ENCODE results near the gene AP1G1.
A peak's percentile ranks its signal among the peaks of the same experiment; 100 is the strongest.
"Not testable (repeated sequence)": the region's sequence is repeated elsewhere in the genome, so short reads cannot be mapped to it uniquely, and the experiment has no call there.

The AP1G1 gene

GRCh38 chr16:71808593-71809459 lies at the start of gene AP1G1:
AP1G1 (minus strand) TSS chr16:71808834; CDS start chr16:71789479, 19,355 bp downstream.
- DNase-seq (ENCODE audit: low read depth): peak; percentile 79

- no peak for DNase-seq (ENCODE audit: low read depth)
Observed at GRCh38 chr16:71855937-71856662, 47.5 kb upstream of the AP1G1 start.

- no peak for DNase-seq (ENCODE audit: low read depth)
Observed at GRCh38 chr16:71854369-71854948, 45.8 kb upstream of the AP1G1 start.

GRCh38 chr16:71853413-71853812 lies 44.8 kb upstream of the AP1G1 start:
- DNase-seq (ENCODE audit: low read depth): no peak

- DNase-seq (ENCODE audit: low read depth): no peak
Observed at GRCh38 chr16:71852561-71852960, 43.9 kb upstream of the AP1G1 start.

- no peak for DNase-seq (ENCODE audit: low read depth)
Observed at GRCh38 chr16:71852158-71852557, 43.5 kb upstream of the AP1G1 start.

GRCh38 chr16:71851746-71852145 lies 43.1 kb upstream of the AP1G1 start:
- no peak for DNase-seq (ENCODE audit: low read depth)

- no peak for DNase-seq (ENCODE audit: low read depth)
Observed at GRCh38 chr16:71848622-71849021, 40.0 kb upstream of the AP1G1 start.

- no peak for DNase-seq (ENCODE audit: low read depth)
Observed at GRCh38 chr16:71847096-71847495, 38.5 kb upstream of the AP1G1 start.

- DNase-seq (ENCODE audit: low read depth): no peak
Observed at GRCh38 chr16:71846431-71846830, 37.8 kb upstream of the AP1G1 start.

GRCh38 chr16:71845639-71846430 lies 37.2 kb upstream of the AP1G1 start, which contains the start of gene ATXN1L:
ATXN1L (plus strand) TSS chr16:71845976; CDS start chr16:71849741, 3,765 bp downstream.
- DNase-seq (ENCODE audit: low read depth): peak; percentile 88

- no peak for DNase-seq (ENCODE audit: low read depth)
Observed at GRCh38 chr16:71843572-71843971, 34.9 kb upstream of the AP1G1 start.

- no peak for DNase-seq (ENCODE audit: low read depth)
Observed at GRCh38 chr16:71840052-71840451, 31.4 kb upstream of the AP1G1 start.

GRCh38 chr16:71837150-71837549 lies 28.5 kb upstream of the AP1G1 start:
- DNase-seq (ENCODE audit: low read depth): no peak

- no peak for DNase-seq (ENCODE audit: low read depth)
Observed at GRCh38 chr16:71834291-71834690, 25.7 kb upstream of the AP1G1 start.

GRCh38 chr16:71832112-71832511 lies 23.5 kb upstream of the AP1G1 start:
- DNase-seq (ENCODE audit: low read depth): not testable (repeated sequence)

GRCh38 chr16:71831698-71832097 lies 23.1 kb upstream of the AP1G1 start:
- DNase-seq (ENCODE audit: low read depth): not testable (repeated sequence)

GRCh38 chr16:71830359-71830758 lies 21.7 kb upstream of the AP1G1 start:
- DNase-seq (ENCODE audit: low read depth): no peak

GRCh38 chr16:71826533-71827017 lies 17.9 kb upstream of the AP1G1 start:
- DNase-seq (ENCODE audit: low read depth): no peak

GRCh38 chr16:71817155-71817500 lies 8.5 kb upstream of the AP1G1 start:
- DNase-seq (ENCODE audit: low read depth): not testable (repeated sequence)

- no peak for DNase-seq (ENCODE audit: low read depth)
Observed at GRCh38 chr16:71811261-71811803, 2.7 kb upstream of the AP1G1 start.

GRCh38 chr16:71810155-71810530 lies 1.5 kb upstream of the AP1G1 start:
- not testable (repeated sequence) for DNase-seq (ENCODE audit: low read depth)

All from stimulated activated CD8-positive, alpha-beta memory T cell treated with anti-CD3 and anti-CD28 coated beads, Interleukin-7, amount 100 ng/mL, for 24 hours (primary cell).